Fibroblast of skin of scalp (primary cell): ENCODE measurements around the gene PYROXD2.

Experiments
- DNase-seq: peaks from one replicate; pipeline ENCODE4 v3.0.0-alpha.2; 2013

The PYROXD2 gene

GRCh38 chr10:98433881-98434732, 19.1 kb upstream of the PYROXD2 start:
- no peak for DNase-seq

- DNase-seq, result no peak
Observed at GRCh38 chr10:98433371-98433770, 18.4 kb upstream of the PYROXD2 start.

- no peak for DNase-seq
Observed at GRCh38 chr10:98432330-98432729, 17.3 kb upstream of the PYROXD2 start.

- peak; percentile 23 for DNase-seq
Observed at GRCh38 chr10:98431016-98431415, 16.0 kb upstream of the PYROXD2 start.

- no peak for DNase-seq
Observed at GRCh38 chr10:98430427-98430826, 15.4 kb upstream of the PYROXD2 start.

GRCh38 chr10:98429320-98430072, 14.5 kb upstream of the PYROXD2 start:
- DNase-seq, result no peak

- no peak for DNase-seq
Observed at GRCh38 chr10:98427011-98427515, 12.1 kb upstream of the PYROXD2 start.

GRCh38 chr10:98425511-98426352, 10.8 kb upstream of the PYROXD2 start:
- DNase-seq, result peak; percentile 31

GRCh38 chr10:98424295-98425254, 9.6 kb upstream of the PYROXD2 start:
- DNase-seq, result no peak

- no peak for DNase-seq
Observed at GRCh38 chr10:98423691-98424120, 8.7 kb upstream of the PYROXD2 start.

- no peak for DNase-seq
Observed at GRCh38 chr10:98422182-98422581, 7.2 kb upstream of the PYROXD2 start.

GRCh38 chr10:98420786-98421185, 5.8 kb upstream of the PYROXD2 start:
- no peak for DNase-seq

- DNase-seq, result no peak
Observed at GRCh38 chr10:98419469-98420261, 4.7 kb upstream of the PYROXD2 start.

- DNase-seq, result no peak
Observed at GRCh38 chr10:98418665-98419468, 3.9 kb upstream of the PYROXD2 start.

GRCh38 chr10:98417973-98418664, 3.1 kb upstream of the PYROXD2 start:
- no peak for DNase-seq

- DNase-seq, result no peak
Observed at GRCh38 chr10:98417481-98417959, 2.5 kb upstream of the PYROXD2 start.

GRCh38 chr10:98416606-98417388, 1.8 kb upstream of the PYROXD2 start:
- no peak for DNase-seq

- peak; percentile 75 for DNase-seq
Observed at GRCh38 chr10:98415731-98416119, 743 bp upstream of the PYROXD2 start.
